ENCODE measurements around the gene ERCC2. TPM values are rescaled to one million over a fixed set of nuclear protein-coding genes. Genes with fewer than 3 reads are reported as not detected.

The ERCC2 gene
- polyA plus RNA-seq, 10 donors = 12.0 to 18.1 (median 15.9) TPM

- peak in 2 of 3 donors; percentile 25 to 42 for DNase-seq
Measured at GRCh38 chr19:45402298-45403061, 32.1 kb upstream of the ERCC2 start.

- no peak for DNase-seq
Measured at GRCh38 chr19:45401815-45402214, 31.4 kb upstream of the ERCC2 start.

- DNase-seq = no peak
Measured at GRCh38 chr19:45400192-45400591, 29.8 kb upstream of the ERCC2 start.

- DNase-seq = no peak
Measured at GRCh38 chr19:45395821-45396617, 25.6 kb upstream of the ERCC2 start.

GRCh38 chr19:45391871-45392665 is 21.7 kb upstream of the ERCC2 start:
- no peak for DNase-seq

GRCh38 chr19:45391346-45391745 is 21.0 kb upstream of the ERCC2 start:
- no peak for DNase-seq

GRCh38 chr19:45385392-45386221 is 15.2 kb upstream of the ERCC2 start:
- peak in 1 of 3 donors; percentile 17 for DNase-seq

GRCh38 chr19:45382426-45382825 is 12.1 kb upstream of the ERCC2 start:
- DNase-seq = no peak

GRCh38 chr19:45380107-45380506 is 9.7 kb upstream of the ERCC2 start:
- no peak for DNase-seq

GRCh38 chr19:45376045-45376724 is 5.8 kb upstream of the ERCC2 start:
- DNase-seq = peak; percentile 63 to 96 (median 73)

GRCh38 chr19:45368737-45369340 is 1.5 kb downstream of the ERCC2 start:
- DNase-seq = no peak

GRCh38 chr19:45368127-45368526 is 2.2 kb downstream of the ERCC2 start:
- DNase-seq = no peak

- DNase-seq = no peak
Measured at GRCh38 chr19:45364696-45365095, 5.7 kb downstream of the ERCC2 start.

GRCh38 chr19:45363861-45364459 is 6.4 kb downstream of the ERCC2 start:
- no peak for DNase-seq

- DNase-seq = no peak
Measured at GRCh38 chr19:45362291-45362690, 8.1 kb downstream of the ERCC2 start.

- DNase-seq = no peak
Measured at GRCh38 chr19:45361608-45362007, 8.8 kb downstream of the ERCC2 start.

- no peak for DNase-seq
Measured at GRCh38 chr19:45358213-45358792, 12.1 kb downstream of the ERCC2 start.

GRCh38 chr19:45357445-45357783 is 13.0 kb downstream of the ERCC2 start:
- no peak for DNase-seq

GRCh38 chr19:45356760-45357444 is 13.5 kb downstream of the ERCC2 start:
- no peak for DNase-seq
